NCI-H510A (cell line): ENCODE measurements around the gene BID.
"Not testable (repeated sequence)": the region's sequence is repeated elsewhere in the genome, so short reads cannot be mapped to it uniquely, and the experiment has no call there.

Experiments used
- DNase-seq: peaks from one replicate; lab custom pipeline; 2025; lab: John Stamatoyannopoulos, UW

BID gene

GRCh38 chr22:17703811-17704210 lies 70.5 kb downstream of the BID start:
- DNase-seq: no peak

GRCh38 chr22:17700778-17701177 lies 73.5 kb downstream of the BID start:
- DNase-seq: no peak

GRCh38 chr22:17699696-17700340 lies 74.5 kb downstream of the BID start:
- DNase-seq: no peak

DNA sequence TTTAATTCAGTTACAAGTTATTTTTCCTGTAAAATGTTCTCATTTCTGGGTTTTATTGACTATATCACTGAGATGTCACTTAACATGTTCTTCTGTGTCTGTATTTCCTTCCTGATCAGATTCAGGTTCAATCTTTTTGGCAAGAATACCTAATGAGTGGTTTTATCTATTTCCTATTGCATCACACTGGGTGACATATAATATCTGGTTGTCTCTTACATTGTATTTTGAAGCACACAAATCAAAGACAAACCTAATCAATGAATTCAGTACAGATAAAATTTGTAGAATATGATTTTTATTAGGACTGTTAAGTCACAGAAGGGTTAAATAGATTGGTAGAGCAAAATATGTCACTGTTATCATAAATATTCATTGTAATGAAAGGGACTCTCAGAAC lies 75.3 kb downstream of the BID start:
- no peak for DNase-seq

- not testable (repeated sequence) for DNase-seq
These were observed 76.0 kb downstream of the BID start for GRCh38 chr22:17698276-17698675.

DNA sequence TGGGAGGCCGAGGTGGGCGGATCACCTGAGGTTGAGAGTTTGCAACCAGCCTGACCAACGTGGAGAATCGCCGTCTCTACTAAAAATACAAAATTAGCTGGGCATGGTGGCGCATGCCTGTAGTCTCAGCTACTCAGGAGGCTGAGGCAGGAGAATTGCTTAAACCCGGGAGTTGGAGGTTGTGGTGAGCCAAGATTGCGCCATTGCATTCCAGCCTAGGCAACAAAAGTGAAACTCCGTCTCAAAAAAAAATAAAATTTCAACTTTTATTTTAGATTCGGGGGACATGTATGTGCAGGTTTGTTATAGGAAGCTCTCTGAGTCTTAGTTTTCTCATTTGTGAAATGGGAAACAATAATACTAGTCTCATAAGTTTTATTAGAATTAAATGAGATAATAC lies 77.1 kb downstream of the BID start:
- not testable (repeated sequence) for DNase-seq

GRCh38 chr22:17695986-17696385 lies 78.3 kb downstream of the BID start:
- no peak for DNase-seq

DNA sequence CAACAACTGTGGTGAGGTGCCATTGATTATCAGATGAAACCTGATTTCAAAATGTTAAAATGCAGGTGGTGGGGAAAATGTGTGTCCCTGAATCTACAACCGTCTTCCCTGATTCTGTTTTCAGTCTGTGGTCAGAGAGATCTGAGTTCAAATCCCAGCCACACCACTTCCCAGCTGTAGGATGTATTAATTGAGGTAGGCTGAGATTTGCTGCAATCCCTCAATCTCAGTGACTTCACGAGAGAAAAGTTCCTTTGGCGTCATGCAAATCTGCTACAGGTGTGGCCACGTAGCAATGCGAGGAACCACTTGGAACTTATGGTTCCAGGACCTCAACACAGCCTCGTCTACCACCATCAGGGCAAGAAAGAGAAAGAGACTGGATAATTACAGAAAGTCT lies 79.5 kb downstream of the BID start:
- no peak for DNase-seq

- no peak for DNase-seq
These were observed 80.1 kb downstream of the BID start for GRCh38 chr22:17694193-17694592.

GRCh38 chr22:17692841-17693240 lies 81.4 kb downstream of the BID start:
- no peak for DNase-seq

DNA sequence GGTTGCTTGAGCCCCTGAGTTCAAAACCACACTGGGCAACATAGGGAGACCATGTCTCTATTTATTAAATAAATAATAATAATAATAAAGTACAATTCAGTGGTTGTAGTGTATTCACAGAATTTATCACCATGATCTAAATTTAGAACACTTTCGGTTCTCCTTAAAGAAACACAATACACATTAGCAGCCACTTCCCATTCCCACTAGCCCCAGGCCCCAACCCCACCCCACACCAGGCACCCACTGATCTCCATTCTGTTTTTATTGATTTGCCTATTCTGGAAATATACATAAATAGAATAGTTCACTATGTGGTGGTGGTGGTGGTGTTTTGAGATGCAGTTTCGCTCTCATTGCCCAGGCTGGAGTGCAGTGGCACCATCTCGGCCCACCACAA lies 90.0 kb downstream of the BID start:
- no peak for DNase-seq
